Esophagus squamous epithelium (tissue), 4 donors: Measurements from ENCODE around the gene IL11.

Experiments used
- POLR2A ChIP-seq, 4 donors: fragments of 450-650 bp; IDR thresholded peaks; one replicate each; pipeline ENCODE4 v1.6.1; 2017; ENCODE audit warnings: antibody characterized with exemption in 4 of 4, mild to moderate bottlenecking in 4 of 4, moderate library complexity in 3 of 4
- TF ChIP-seq, protein P1 (sequence below), 6 experiments: fragments of 450-650 bp in 4 of 6; fragments of 200-600 bp in 2 of 6; sonication (generic) in 2 of 6; IDR thresholded peaks; one replicate each; pipeline ENCODE4 v1.5.1; 2016 to 2019; ENCODE audit warnings: antibody characterized with exemption in 6 of 6, mild to moderate bottlenecking in 4 of 6, moderate library complexity in 4 of 6

DNA sequence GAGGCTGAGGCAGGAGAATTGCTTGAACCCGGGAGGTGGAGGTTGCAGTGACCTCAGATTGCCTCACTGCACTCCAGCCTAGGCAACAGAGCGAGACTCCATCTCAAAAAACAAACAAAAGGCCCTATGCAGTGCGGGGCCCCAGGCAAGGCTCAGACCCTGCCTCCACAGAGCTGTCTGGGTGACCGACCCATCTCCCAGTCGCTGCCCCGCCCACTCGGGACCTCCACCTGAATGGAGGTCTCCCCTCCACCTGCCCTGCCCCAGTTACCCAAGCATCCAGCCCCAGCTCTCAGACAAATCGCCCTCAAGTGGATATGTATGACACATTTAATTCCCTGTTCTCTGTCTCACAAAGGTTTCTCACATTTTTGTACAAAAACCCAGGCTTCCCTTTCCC, 5.0 kb downstream of the IL11 start:
- TF ChIP-seq, protein P1, sequence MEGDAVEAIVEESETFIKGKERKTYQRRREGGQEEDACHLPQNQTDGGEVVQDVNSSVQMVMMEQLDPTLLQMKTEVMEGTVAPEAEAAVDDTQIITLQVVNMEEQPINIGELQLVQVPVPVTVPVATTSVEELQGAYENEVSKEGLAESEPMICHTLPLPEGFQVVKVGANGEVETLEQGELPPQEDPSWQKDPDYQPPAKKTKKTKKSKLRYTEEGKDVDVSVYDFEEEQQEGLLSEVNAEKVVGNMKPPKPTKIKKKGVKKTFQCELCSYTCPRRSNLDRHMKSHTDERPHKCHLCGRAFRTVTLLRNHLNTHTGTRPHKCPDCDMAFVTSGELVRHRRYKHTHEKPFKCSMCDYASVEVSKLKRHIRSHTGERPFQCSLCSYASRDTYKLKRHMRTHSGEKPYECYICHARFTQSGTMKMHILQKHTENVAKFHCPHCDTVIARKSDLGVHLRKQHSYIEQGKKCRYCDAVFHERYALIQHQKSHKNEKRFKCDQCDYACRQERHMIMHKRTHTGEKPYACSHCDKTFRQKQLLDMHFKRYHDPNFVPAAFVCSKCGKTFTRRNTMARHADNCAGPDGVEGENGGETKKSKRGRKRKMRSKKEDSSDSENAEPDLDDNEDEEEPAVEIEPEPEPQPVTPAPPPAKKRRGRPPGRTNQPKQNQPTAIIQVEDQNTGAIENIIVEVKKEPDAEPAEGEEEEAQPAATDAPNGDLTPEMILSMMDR (IDR thresholded peaks at IDR 0.05): no peak
- TF ChIP-seq POLR2A (IDR thresholded peaks at IDR 0.05): no peak
